ENCODE measurements around the gene GPR162. TPM values are rescaled to one million over a fixed set of nuclear protein-coding genes. Genes with fewer than 3 reads are reported as not detected.

GPR162 gene
- polyA plus RNA-seq, 2 of the 4 experiments (the other 2 are of a cell fraction): 1.7 to 1.8 TPM

GRCh38 chr12:6799147-6799546, 22.5 kb upstream of the GPR162 start:
- ChIA-PET POLR2A (no interaction called here), CTCF (interaction anchor here (1.2 to 2.0 kb wide), 2 partner anchors 9 to 27 kb away, joined by 3 to 4 read pairs; partner anchors contain the start of gene CD4)
- no peak for ATAC-seq
- Histone ChIP-seq H3K27ac (no peak overlapping the region), H3K4me1 (no peaks in the 10 kb centered on the region), H3K4me3 (no peak overlapping the region), H3K9me3 (no peaks in the 10 kb centered on the region), H3K4me2 (no peak overlapping the region)
- no peak for FAIRE-seq
- no peak for DNase-seq (ENCODE audit: low read depth in 1 of 2, low spot score in 1 of 2)
- TF ChIP-seq POLR2A (IDR thresholded peaks at IDR 0.05; ENCODE audit: low read length): no peak
- no peak for TF ChIP-seq HOXB13 (CRISPR knock-in tag; IDR thresholded peaks at IDR 0.05; ENCODE audit: low read depth)
- TF ChIP-seq CBX8 (IDR thresholded peaks at IDR 0.05): no peak
- TF ChIP-seq HDAC2 (IDR thresholded peaks at IDR 0.05): no peak
- no peak for TF ChIP-seq MAFK (IDR thresholded peaks at IDR 0.05; ENCODE audit: partially characterized antibody)
- 81% methylated on average over 5 of the region's 5 CpGs for WGBS (ENCODE audit: missing lambda C conversion rate)

- Histone ChIP-seq H3K4me1 (peaks cover 6% of the 10 kb centered on the region; the same call in 1 of the 3 replicates), H3K9me3 (no peaks in the 10 kb centered on the region), H3K4me2 (no peak overlapping the region), H3K27ac (no peak overlapping the region), H3K4me3 (no peak overlapping the region)
- DNase-seq (ENCODE audit: low read depth in 1 of 2, low spot score in 1 of 2) (no peak), ATAC-seq (0 out of 6 replicates have a peak, but pooled peaks of 1 of the 2 experiments have one; percentile 31), FAIRE-seq (no peak)
- POLR2A ChIA-PET: no interaction called here
- CTCF ChIA-PET: interaction anchor here (0.7 to 10.9 kb wide), 4 partner anchors 18 to 54 kb away, joined by 4 to 129 read pairs (median 12); partner anchors contain the start of genes CDCA3, GPR162, MLF2 and P3H3
- TF ChIP-seq ZSCAN20 (CRISPR knock-in tag; IDR thresholded peaks at IDR 0.05) (no peak), FOSL2 (IDR thresholded peaks at IDR 0.05) (no peak), FOSL2 (CRISPR knock-in tag; IDR thresholded peaks at IDR 0.05) (peak; percentile 50; the same call in 1 of the 2 replicates), CBX8 (IDR thresholded peaks at IDR 0.05) (no peak)
- WGBS (ENCODE audit: missing lambda C conversion rate): 0% methylated on average over 1 of the region's 1 CpG
Measured at GRCh38 chr12:6807170-6807569, 14.5 kb upstream of the GPR162 start.

- TF ChIP-seq FOSL2 (IDR thresholded peaks at IDR 0.05): no peak
- no peak for TF ChIP-seq FOSL2 (CRISPR knock-in tag; IDR thresholded peaks at IDR 0.05)
- TF ChIP-seq RNF2 (IDR thresholded peaks at IDR 0.05; ENCODE audit: borderline replicate concordance, low read depth): no peak
- no peak for TF ChIP-seq PHF8 (IDR thresholded peaks at IDR 0.05; ENCODE audit: borderline replicate concordance, low read depth)
- no peak for TF ChIP-seq EHMT2 (IDR thresholded peaks at IDR 0.05; ENCODE audit: low read depth)
- no peak for TF ChIP-seq EP300 (IDR thresholded peaks at IDR 0.05)
- no peak for TF ChIP-seq HOXA7 (CRISPR knock-in tag; IDR thresholded peaks at IDR 0.05)
- no peak for TF ChIP-seq TFCP2L1 (CRISPR knock-in tag; IDR thresholded peaks at IDR 0.05)
- no peak for TF ChIP-seq CBX2 (IDR thresholded peaks at IDR 0.05; ENCODE audit: borderline replicate concordance, low read depth)
- Histone ChIP-seq H3K9me3 (no peaks in the 10 kb centered on the region), H3K4me2 (no peak overlapping the region), H3K4me3 (no peak overlapping the region), H3K4me1 (peaks cover 6% of the 10 kb centered on the region; the same call in 1 of the 3 replicates), H3K27ac (no peak overlapping the region)
- DNase-seq (ENCODE audit: low read depth in 1 of 2, low spot score in 1 of 2) (no peak), FAIRE-seq (no peak), ATAC-seq (no peak)
- POLR2A ChIA-PET: no interaction called here
- CTCF ChIA-PET: interaction anchor here (0.6 to 10.9 kb wide), 4 partner anchors 9 to 56 kb away, joined by 3 to 129 read pairs (median 14); partner anchors contain the start of genes GPR162, MLF2 and P3H3
- WGBS (ENCODE audit: missing lambda C conversion rate): 78% methylated on average over 10 of the region's 10 CpGs
Measured at GRCh38 chr12:6809056-6809455, 12.6 kb upstream of the GPR162 start.

- TF ChIP-seq EP300 (IDR thresholded peaks at IDR 0.05) (no peak), USF2 (IDR thresholded peaks at IDR 0.05) (no peak), RCOR1 (IDR thresholded peaks at IDR 0.05; ENCODE audit: low read depth, low read length) (no peak), TP53 (CRISPR knock-in tag; IDR thresholded peaks at IDR 0.05) (no peak), ZC3H11A (IDR thresholded peaks at IDR 0.05) (no peak), SREBF2 (IDR thresholded peaks at IDR 0.05) (no peak)
- peak in 1 of 2 experiments; percentile 43; a peak in 3 of 6 replicates for ATAC-seq
- POLR2A ChIA-PET: no interaction called here
Measured at GRCh38 chr12:6810758-6811157, 10.9 kb upstream of the GPR162 start.

More at GRCh38 chr12:6810758-6811157, 10.9 kb upstream of the GPR162 start:
- peaks cover 6% of the 10 kb centered on the region; the same call in 1 of the 3 replicates for H3K4me1 ChIP-seq
- DNase-seq (ENCODE audit: low read depth in 1 of 2, low spot score in 1 of 2): no peak
- WGBS (ENCODE audit: missing lambda C conversion rate): 92% methylated on average over 1 of the region's 1 CpG
- no peak for FAIRE-seq
- no peak overlapping the region for H3K27ac ChIP-seq
- H3K4me2 ChIP-seq: no peak overlapping the region
- CTCF ChIA-PET: interaction anchor here (0.7 to 10.9 kb wide), 6 partner anchors 14 to 59 kb away, joined by 4 to 129 read pairs (median 5); partner anchors contain the start of genes GPR162, MLF2 and P3H3
- no peaks in the 10 kb centered on the region for H3K9me3 ChIP-seq
- H3K4me3 ChIP-seq: no peak overlapping the region
